AG09319 (cell line): ENCODE data around the gene CD79A.

Experiments used
- DNase-seq: peaks from one replicate; pipeline ENCODE4 v3.0.0-alpha.2; 2010; ENCODE audit warnings: low read depth; ENCODE audit errors: extremely low read depth
- TF ChIP-seq, protein P1 (sequence below): IDR thresholded peaks from 2 replicates; pipeline ENCODE4 v1.5.1; 2011; ENCODE audit warnings: low read depth, mild to moderate bottlenecking, inconsistent platforms, low read length, moderate library complexity

CD79A gene

DNA sequence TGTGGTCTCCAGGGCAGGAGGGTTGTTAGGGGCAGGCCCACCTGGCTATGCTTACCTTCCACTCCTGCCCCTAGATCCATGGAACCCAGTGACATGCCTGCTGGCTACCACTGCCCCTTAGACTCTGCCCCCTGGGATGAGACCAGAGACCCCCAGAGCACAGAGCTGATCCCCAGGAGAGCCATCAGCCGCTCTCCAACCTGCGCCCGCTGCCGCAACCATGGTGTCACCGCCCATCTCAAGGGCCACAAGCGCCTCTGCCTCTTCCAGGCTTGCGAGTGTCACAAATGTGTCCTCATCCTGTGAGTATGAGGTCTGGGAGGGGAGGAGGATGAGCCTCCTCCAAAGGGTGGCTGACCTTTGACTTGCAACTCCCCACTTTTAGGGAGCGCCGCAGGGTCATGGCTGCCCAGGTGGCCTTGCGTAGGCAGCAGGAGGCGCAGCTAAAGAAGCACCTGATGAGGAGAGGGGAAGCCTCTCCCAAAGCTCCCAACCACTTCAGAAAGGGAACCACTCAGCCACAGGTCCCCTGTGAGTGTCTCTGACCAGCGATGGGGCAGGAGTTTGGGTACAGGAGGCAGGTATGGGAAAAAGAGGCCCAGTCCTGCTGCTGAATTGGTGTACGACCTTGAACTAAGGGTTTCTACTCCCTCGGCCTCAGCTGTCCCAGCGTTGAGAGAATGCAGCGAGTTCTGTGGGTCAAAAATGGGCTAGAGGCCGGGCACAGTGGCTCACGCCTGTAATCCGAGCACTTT, 29.6 kb upstream of the CD79A start:
- TF ChIP-seq, protein P1, sequence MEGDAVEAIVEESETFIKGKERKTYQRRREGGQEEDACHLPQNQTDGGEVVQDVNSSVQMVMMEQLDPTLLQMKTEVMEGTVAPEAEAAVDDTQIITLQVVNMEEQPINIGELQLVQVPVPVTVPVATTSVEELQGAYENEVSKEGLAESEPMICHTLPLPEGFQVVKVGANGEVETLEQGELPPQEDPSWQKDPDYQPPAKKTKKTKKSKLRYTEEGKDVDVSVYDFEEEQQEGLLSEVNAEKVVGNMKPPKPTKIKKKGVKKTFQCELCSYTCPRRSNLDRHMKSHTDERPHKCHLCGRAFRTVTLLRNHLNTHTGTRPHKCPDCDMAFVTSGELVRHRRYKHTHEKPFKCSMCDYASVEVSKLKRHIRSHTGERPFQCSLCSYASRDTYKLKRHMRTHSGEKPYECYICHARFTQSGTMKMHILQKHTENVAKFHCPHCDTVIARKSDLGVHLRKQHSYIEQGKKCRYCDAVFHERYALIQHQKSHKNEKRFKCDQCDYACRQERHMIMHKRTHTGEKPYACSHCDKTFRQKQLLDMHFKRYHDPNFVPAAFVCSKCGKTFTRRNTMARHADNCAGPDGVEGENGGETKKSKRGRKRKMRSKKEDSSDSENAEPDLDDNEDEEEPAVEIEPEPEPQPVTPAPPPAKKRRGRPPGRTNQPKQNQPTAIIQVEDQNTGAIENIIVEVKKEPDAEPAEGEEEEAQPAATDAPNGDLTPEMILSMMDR: no peak
- DNase-seq: no peak

DNA sequence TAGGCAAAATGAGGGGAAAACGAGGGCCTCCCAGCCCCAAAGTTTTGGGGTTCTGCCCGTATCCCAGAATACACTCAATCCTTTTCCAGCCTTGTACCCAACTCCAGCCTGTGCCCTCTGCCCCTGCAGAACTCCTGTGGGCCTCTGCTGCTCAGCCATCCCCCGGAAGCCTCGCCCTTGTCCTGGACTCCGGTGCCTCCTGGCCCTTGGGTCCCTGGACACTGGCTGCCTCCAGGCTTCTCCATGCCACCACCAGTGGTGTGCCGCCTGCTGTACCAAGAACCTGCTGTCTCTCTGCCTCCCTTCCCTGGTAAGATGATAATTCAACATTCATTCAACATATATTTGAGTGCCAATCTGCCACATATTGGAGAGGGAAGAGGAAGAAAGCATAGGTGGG, 28.4 kb upstream of the CD79A start:
- DNase-seq: no peak
- TF ChIP-seq, protein P1: no peak

DNA sequence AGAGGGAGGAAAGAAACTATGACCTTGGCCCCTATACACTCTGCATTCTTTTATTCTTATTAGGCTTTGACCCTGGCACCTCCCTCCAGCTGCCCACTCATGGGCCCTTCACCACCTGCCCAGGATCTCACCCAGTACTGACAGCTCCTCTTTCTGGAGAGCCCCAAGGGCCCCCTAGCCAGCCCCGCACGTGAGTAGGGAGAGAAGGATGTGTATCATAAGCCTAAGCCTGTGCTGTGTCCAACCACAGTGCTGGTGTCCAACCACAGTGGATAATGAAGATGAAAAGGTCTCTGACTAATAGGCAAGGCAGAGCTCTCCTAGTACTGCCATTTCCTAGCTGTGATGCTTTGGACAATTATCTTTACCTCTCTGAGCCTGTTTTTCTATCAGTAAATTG, 28.0 kb upstream of the CD79A start:
- TF ChIP-seq, protein P1: no peak

DNA sequence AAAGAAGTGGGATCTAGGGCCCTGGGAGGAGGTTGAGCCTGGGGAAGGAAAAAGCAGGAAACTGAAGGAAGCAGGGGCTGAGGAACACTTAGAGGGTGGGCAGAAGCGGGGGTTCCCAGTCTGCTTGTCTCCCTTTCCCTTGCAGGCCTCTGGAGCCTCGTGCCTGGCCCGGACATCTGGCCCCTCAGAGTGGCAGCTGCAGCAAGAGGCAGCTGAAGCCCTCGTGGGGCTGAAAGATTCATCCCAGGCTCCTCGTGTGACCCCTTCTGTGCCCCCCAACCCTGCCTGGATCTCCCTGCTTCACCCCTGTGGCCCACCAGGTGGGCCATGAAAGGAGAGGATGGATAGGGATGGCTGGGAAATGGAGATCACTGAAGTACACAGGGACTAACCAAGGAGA, 26.7 kb upstream of the CD79A start:
- TF ChIP-seq, protein P1: no peak
- no peak for DNase-seq

More for the DNA sequence above, 28.0 kb upstream of the CD79A start:
- DNase-seq: no peak

DNA sequence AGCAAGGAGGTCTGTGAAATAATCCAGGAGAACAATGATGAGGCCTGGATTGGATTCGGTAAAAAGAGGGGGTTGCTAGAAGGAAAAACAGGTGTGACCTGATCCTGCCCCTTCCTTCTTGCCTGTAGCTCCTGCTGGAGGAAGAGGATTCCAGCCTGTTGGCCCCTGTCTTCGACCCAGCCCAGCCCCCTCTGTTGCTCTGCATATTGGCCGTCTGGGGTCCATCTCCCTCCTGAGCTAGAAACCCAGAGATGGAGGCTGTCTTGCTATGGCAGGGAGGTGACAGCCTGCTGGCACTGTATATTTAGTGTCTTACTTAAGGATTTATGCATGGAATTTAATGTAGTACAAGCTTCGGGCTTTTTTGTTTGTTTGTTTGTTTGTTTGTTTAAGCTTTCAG, 25.6 kb upstream of the CD79A start:
- TF ChIP-seq, protein P1: no peak
- DNase-seq: no peak

DNA sequence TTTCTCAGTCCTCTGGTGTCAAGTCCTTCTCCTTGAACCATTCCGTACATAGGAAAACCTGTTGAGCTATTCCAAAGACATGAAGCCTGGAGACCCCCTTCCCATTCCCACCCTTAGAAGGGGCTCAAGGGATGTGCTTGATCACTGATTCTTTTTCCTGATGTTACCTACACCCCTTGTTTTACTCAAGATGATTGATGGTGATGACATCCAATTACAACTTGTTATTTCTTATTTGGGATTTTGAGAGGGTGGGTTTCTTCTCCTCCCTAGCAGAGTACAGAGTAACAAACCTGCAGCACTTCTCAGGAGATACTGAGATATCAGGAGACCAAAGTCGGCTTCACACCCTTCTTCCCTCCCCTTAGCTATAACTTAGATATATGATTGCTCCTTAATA, 23.7 kb upstream of the CD79A start:
- no peak for DNase-seq

DNA sequence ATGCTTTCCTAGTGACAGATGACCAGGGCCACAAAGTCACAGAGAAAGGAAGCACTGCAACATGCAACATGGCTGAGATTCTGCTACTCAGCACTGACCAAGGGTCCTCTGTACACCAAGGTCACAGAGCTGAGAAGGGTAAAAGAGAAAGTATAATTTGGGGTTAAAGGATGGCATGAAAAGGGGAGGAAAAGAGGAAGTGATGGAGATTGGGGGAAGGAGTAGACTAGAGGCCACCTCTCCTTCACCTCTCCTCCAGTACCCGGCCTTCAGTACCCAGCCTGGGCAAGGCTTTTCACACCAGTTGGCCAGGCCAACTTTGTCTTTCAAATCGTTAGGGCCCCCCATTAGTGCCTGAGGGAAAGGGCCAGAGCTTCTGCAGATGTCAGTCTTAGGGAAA, 23.3 kb upstream of the CD79A start:
- no peak for DNase-seq
- TF ChIP-seq, protein P1: no peak

More for the DNA sequence above, 23.7 kb upstream of the CD79A start:
- TF ChIP-seq, protein P1: no peak
